ENCODE measurements around the gene ATP2C1.

ATP2C1 gene

DNA sequence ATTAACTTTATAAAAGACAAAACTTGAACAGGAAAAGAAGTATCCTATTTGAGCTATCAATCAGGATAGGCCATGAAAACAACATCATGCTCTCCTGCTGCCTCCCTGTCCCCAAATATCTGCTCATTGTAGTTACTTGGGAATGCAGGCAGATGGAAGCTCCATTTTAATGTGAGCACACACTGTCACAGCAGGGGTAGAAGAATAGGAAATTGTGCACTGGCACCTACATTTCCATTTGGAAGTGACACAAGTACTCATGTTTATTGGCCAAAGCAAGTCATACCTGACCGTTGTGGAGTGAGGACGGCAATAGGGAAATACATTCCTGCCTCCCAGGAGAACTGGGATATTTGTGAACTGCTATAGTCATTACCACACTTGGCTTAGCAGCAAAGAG is 80.3 kb downstream of the ATP2C1 start:
- no peak for DNase-seq (ENCODE audit: low read depth in 3 of 3)

DNA sequence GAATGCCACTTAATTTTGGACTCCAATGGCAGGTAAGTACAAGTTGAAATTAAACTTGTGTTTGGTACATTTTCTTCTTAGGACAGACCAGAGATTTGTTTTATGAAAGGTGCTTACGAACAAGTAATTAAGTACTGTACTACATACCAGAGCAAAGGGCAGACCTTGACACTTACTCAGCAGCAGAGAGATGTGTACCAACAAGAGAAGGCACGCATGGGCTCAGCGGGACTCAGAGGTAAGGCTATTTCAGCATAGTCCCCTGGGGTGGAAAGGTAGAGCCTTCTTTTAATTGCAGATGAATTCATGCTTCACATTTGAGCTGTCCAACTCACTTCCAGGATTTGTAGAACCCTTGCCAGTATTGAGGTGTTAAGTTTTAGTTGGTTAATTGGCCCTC is 81.4 kb downstream of the ATP2C1 start:
- DNase-seq (ENCODE audit: low read depth in 3 of 3) = no peak

DNA sequence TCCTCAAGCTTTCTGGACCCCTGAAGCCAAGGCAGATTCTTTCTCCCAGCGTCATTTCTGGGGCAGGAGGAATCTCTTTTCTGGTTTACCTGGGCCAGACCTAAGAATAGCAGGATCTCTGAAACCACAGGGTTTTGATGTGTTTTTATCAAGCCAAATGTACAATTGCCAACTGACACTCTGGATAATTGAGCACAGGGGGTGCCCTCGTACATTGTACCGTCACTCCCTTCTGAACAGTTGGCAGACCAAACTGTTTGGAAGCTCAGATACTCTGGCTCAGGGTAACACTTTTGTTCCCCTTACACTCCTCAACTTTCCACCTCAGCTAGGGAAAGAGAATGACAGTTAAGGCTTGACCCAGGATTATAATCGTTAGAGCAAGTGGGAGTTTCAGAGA is 82.8 kb downstream of the ATP2C1 start:
- DNase-seq (ENCODE audit: low read depth in 3 of 3) = no peak

DNA sequence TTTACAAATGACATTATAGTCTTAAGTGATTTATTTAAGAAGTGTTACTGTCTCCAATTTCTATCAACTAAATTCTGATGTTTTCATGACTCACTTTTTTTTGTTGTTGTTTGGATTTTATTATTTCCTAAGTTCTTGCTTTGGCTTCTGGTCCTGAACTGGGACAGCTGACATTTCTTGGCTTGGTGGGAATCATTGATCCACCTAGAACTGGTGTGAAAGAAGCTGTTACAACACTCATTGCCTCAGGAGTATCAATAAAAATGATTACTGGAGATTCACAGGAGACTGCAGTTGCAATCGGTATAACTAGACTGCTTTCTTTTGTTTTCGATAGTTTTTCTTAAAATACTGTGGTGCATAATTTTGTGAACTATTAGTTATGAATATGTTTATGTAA is 85.2 kb downstream of the ATP2C1 start:
- DNase-seq (ENCODE audit: low read depth in 3 of 3) = no peak

DNA sequence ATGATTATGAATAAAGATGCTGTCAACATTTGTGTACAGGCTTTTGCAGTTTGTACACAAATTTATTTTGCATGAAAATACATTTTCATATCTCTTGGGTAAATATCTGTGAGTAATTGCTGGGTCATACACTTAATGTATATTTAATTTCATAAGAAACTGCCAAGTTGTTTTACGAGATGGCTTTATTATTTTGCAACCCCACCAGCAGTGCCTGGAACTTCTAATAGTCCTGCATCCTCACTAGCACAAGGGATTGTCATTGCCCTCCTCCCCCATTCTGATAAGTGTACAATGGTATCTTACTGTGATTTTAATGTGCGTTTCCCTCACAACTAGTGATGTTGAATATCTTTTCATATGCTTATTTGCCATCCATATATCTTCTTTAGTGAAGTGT is 87.6 kb downstream of the ATP2C1 start:
- no peak for DNase-seq (ENCODE audit: low read depth in 3 of 3)

DNA sequence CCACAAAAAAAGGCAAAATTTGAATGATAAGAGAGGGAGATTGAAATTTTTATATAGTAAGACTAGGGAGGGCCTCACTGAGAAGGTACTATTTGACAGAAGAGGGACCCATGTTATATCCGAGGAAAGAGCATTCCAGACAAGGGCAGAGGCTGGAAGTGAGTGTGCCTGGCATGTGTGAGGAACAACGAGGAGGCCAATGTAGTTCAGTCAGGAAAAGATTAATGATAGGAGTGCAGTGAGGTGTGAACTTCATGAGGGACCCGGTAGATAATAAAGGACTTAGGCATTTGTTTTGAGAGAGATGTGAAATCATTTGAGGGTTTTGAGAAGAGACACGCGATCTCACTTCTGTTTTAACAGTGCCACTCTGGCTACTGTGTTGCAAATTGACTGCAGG is 96.4 kb downstream of the ATP2C1 start:
- DNase-seq (ENCODE audit: low read depth in 3 of 3) = no peak

DNA sequence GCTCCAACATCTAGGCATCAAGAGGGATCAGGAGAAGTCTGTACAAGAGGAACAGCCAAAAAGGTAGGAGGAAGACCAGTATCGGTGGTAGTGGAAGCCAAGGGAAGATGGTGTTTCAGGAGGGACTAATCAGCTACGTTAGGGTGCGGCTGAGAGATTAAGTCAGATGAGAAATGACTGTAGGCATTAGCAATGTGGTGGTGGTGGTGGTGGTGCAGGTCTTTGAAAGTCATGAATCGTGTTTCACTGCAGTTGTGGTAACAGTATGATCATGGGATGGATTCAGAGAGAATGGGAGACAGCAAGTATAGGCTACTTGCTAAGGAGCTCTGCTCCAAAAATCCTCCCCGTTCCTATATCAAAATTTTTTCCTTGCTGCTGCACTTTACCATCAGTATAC is 97.2 kb downstream of the ATP2C1 start:
- no peak for DNase-seq (ENCODE audit: low read depth in 3 of 3)

DNA sequence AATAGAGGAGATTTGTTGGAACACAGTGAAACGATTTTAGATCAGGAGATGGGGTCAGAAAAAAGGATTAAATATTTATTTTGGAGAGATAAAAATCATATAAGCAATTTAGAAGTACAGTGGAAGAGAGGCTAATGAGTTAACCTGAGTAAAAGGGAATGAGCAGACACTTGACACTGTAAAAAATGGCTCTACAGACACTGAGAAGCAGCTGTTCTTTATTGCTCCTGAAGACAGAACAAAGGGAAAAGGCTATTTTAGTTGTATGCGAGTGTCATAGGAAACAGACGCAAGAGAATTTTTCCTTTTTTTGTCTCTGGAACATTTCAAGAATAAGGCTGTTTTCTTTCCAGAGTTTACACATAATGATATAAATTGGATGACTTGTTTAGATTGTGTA is 98.5 kb downstream of the ATP2C1 start:
- DNase-seq (ENCODE audit: low read depth in 3 of 3) = no peak

DNA sequence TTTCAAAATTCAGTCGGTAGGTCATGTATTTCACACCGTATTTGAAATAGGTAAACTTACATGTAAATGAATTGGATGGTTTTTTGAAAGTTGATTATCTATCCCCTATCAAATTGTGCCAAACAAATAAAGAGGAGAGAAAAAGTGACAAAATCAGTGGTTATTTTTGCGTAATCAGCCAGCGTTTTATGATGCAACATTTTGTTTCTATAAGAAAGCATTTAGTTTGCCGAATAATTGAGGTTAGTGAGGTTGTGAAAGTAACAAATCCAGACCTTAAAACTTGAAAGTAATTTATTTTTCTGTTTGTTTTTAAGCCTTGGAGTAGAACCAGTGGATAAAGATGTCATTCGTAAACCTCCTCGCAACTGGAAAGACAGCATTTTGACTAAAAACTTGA is 103.4 kb downstream of the ATP2C1 start:
- no peak for DNase-seq (ENCODE audit: low read depth in 3 of 3)

DNA sequence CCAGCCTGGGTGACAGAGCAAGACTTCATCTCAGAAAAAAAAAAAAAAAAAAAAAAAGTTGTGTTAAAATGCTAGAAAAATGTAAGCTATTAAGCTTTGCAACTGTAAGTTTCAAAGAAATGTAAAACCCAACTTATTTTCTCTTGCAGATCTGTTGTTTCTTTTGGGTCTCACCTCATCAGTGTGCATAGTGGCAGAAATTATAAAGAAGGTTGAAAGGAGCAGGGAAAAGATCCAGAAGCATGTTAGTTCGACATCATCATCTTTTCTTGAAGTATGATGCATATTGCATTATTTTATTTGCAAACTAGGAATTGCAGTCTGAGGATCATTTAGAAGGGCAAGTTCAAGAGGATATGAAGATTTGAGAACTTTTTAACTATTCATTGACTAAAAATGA is 107.2 kb downstream of the ATP2C1 start:
- DNase-seq (ENCODE audit: low read depth in 3 of 3) = no peak

DNA sequence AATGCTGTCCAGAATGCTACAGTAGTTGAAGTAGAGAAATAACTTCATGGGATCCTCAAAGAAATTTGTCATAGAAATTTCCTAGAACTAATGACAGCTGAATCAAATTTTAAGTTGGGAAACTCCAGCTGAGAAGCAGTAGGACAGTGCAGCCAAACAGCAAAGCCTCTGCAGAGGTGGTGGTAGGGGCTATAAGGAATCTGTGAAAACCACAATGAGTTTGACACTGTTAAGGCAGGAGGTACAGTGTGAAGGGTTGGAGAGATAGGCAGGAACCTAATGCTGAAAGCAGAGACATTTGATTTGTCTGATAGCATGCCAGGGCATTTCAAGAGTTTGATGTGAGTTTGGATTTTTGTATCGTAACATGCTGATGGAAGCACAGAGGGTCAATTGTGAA is 110.7 kb downstream of the ATP2C1 start:
- no peak for DNase-seq (ENCODE audit: low read depth in 3 of 3)

DNA sequence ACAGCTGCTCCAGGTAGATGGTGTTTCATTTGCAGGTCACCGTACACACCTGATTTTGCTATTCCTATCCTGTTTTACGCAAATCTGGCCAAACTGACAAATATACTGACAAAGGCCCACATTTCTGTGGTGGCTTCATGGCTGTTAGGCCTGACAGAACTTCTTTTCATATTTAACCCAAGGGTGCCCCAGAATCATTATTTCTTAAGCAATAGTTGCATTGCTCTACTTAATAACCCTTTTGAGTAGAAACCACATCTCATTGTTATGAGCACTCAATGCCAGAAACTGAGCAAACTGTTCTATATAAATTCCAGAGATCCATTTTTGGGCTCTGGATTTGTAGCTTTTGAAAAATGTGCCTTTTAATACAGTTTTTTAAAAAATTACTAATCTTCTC is 113.4 kb downstream of the ATP2C1 start:
- no peak for DNase-seq (ENCODE audit: low read depth in 3 of 3)

DNA sequence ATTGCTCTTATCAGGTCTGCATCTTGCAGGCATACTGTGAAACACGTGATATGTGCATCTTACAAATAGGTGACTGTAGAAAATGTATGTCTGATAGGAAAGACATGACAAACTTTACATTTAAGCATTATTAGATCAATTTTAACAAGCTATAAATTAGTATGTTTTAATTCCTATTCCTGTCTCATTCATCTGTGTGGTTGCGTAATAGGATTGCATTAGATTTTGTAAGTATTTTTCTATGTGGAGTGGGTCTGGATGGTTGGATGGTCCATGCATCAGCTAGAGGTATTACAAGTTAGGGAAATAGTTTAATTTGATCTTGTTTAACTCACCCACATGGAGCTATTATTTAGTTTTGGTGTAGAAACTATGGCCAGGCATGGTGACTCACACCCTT is 113.9 kb downstream of the ATP2C1 start:
- DNase-seq (ENCODE audit: low read depth in 3 of 3) = no peak

DNA sequence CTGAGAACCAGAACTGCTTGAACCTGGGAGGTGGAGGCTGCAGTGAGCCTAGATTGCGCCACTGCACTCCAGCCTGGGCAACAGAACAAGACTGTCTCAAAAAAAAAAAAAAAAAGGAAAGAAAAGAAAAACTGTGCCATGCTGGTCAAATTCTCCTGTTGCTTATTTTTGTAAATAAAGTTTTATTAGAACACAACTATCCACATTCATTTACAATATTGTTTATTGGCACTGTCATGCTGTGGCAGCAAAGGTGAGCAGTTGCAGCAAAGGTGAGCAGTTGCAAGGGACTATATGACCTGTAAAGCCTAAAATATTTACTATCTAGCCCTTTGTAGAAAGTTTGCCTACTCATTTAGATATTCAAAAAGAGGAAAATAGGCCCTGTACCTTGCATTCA is 114.4 kb downstream of the ATP2C1 start:
- DNase-seq (ENCODE audit: low read depth in 3 of 3) = no peak

DNA sequence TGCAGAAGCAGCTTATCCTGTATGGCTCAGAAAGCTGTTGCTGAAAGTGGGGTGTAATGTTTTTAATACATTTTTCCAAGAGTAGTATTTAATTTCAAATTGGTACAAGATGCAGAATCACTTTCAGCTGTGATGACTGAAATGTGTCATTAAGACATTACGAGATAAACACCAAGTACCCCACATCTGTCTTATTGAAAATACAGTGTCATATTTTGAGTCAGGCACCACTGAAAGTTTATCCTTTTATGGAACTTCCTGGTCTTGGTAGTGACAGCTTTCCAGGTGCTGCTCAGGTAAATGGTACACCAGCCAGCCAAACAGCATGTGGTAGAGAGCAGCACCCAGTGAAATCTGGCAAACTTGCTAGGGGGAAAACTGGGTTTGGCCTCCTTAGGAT is 115.8 kb downstream of the ATP2C1 start:
- no peak for DNase-seq (ENCODE audit: low read depth in 3 of 3)

DNA sequence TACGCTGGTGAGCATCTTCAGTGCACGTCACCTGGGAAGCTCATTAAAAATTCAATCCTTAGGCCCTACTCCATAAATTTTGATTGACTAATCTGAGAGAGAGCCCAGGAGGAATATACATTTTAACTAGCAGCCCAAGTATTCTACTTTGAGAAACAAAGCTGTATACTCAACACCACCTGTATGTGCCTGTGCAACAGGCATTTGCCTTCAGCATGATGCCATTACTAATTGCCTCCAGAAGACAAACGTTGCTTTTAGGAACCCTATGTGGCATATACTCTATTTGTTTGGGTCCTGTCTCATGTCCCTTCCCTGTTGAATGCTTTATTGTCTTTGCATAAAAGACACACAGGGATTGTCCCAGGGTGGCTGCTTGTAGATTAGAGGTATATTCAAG is 125.1 kb downstream of the ATP2C1 start:
- DNase-seq (ENCODE audit: low read depth in 3 of 3) = no peak

DNA sequence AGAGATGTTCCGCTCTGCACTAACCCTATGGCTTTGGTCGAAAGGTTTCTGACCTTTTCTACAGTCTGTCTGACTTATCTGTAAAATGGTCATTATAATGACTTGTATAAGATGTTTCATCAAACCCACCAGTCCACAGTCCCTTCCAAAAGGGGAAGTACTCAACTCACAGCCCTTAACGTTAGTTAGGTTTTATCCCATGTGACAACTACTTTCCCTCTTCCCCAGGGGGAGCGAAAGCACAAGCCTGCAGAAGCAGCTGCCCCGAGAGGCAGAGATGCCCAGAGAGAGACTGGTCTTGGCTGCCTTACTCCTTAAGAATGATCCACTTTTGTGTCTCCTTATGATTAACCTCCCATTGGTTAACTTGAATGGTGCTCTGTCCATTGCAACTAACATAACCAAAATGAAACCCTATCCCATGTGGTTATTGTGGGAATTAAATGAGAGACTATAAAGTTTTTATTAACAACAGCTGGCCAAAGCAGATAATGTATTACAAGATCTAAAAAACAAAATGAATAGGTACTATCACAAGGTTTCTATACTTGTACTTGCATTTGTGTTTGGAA is 126.3 kb downstream of the ATP2C1 start:
- DNase-seq (ENCODE audit: low read depth in 3 of 3) = no peak

DNA sequence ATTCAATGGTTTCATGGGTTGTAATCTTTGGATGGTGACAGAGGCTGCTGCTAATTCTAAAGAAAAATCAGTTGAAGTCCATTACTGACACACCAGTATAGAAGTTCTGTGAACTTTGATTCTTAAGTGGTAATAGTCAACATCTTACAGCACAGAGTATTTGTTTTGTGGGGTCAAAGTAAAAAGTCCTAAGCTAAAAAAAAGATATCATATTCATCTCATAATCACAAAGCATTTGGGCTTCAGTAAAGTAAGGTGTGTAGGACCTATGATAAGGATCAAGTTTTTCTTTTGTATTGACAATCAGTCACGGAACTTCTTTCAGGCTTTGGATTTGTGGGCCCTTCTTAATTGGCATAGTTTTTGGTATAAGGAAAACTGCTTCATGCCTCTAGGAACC is 131.7 kb downstream of the ATP2C1 start:
- no peak for DNase-seq (ENCODE audit: low read depth in 3 of 3)

DNA sequence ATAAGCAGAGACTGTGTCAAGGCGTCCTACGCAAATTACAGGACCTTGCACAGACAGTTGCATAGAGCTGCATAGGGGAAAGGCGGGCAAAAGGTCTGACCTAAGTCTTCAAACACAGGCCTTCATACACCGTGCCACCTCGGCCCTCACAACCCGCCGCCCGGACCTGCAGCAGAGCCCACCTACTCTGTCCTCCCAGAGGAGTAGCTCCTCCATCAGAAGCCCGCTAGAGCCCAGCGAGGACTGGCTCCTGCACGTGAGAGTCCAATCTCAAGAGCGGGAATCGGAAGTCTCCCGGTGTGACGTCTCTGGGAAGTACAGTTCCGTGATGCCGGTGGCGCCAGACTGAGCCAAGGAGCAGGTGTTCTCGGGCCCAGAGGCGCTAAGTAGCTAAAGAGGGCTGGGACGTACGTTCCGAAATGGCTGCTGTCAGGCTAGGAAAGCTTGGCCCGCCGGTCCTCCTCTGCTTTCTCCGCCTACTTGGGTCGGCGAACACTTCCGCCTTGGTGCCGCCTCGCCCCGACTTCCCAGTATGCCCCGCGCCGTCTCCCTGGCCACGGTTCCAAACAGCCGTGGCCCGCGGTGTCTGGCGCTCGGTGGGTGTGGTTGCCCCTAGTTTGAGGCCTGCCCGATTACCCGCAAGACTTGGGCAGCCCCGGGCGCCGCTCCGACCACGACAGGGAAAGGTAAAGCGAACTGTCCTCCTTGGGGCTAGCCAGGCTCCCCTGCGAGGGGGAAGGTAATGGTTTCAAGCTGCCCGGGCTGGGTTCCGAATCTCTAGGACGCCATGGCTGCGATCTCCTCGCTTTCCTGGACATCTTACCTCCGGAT is 132.7 kb downstream of the ATP2C1 start, which contains the start of the genes ASTE1 and NEK11:
Gene ASTE1, minus strand, starts transcription at position 505 of the 831 bp plus-strand sequence. CDS start 1,519 bp downstream, outside the sequence.
Gene NEK11, plus strand, starts transcription at position 557 of the 831 bp plus-strand sequence. CDS start 2,832 bp downstream, outside the sequence.
- DNase-seq (ENCODE audit: low read depth in 3 of 3) = peak; percentile 83 to 88 (median 84)

DNA sequence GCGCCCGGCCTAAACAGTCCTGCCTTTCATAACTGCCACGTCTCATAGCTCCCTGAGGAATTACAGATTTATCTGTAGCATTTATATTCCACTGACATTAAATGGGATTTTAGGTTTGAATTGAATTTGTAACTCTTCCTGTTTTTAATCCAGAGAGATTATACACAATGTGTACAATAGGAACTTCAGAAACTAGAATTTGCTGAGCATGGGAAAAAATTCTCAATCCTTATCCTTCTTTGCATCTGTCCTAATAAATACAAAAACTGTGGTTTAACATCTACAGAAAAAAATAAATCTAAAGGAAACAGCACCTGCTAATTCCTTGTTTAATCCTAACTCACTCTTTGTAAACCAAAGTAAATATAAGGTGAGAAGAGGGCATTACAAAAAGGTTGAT is 135.0 kb downstream of the ATP2C1 start:
- no peak for DNase-seq (ENCODE audit: low read depth in 3 of 3)

DNA sequence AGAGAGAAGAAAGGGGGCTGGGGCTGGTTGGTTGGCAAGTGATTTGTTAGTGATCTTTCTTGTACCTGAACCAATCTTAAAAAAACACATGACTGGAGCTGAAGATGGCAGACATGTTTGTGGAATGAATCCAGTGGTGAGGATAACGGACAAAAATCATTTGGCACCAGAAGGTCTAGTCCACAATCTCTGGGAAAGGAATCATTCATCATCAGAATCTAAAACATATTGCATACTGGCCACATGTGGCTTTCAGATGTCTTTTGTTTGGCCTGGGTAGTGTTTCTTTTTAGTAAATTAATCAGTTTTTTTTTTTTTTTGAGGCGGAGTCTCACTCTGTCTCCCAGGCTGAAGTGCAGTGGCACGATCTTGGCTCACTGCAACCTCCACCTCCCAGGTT is 137.8 kb downstream of the ATP2C1 start:
- no peak for DNase-seq (ENCODE audit: low read depth in 3 of 3)

DNA sequence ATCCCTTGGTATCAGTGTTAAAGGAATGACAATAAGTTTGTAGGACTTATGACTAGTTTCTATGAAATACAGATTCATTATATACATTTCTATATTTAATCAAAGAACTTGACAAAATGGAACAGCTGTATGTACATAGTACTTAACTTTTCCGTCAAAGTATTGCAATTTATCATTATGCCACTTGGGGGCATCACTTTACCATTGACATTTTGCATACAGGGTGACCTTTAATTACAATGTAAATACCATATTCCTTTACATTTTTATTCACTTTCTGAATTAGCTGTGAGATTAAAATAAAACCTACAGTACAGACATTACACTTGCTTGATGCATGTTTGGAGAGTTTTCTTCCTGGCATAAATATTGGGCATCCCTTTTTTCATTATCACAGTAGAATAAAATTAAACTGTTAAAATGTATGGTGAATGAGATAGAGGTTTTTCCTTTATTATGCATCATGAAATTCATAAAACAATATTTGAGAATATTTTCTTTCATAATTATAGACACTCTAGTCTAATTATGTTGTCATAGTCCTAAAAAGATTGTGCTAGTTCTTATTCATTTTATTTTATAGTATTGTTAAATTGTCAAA is 139.7 kb downstream of the ATP2C1 start:
- DNase-seq (ENCODE audit: low read depth in 3 of 3) = no peak

DNA sequence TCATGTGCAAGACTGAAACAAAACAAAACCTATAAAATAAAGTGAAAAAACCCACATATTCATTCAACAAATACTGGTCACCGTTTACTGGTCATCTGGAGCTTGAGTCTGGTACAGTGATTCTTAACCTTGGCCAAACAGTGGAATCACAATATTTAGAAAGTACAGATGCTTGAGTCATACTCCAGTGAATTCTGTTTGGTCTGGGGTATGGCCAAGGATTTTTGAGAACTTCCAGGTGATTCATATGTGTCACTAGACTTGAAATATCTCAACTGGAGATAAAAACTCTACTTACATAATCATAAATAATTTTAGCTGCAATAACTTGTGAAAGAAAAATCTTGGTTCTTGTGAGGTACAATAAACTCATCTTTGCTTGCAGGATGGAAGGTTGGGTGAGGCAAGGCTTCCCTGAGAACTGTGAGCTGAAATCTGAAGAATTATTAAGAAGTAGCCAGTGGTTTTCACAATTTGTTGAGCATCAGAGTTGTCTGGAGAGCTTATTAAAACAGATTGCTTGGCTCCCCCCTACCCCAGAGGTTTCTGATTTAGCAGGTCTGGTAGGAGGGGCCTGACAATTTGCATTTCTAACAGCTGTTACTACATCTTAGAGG is 142.4 kb downstream of the ATP2C1 start:
- DNase-seq (ENCODE audit: low read depth in 3 of 3) = no peak
